Esophagus squamous epithelium (tissue), 4 donors: Measurements from ENCODE around the gene SLC4A4.

Source experiments
- POLR2A ChIP-seq, 4 donors: fragments of 450-650 bp; IDR thresholded peaks; one replicate each; pipeline ENCODE4 v1.6.1; 2017; ENCODE audit warnings: antibody characterized with exemption in 4 of 4, mild to moderate bottlenecking in 4 of 4, moderate library complexity in 3 of 4
- TF ChIP-seq, protein P1 (sequence below), 6 experiments: fragments of 450-650 bp in 4 of 6; fragments of 200-600 bp in 2 of 6; sonication (generic) in 2 of 6; IDR thresholded peaks; one replicate each; pipeline ENCODE4 v1.5.1; 2016 to 2019; ENCODE audit warnings: antibody characterized with exemption in 6 of 6, mild to moderate bottlenecking in 4 of 6, moderate library complexity in 4 of 6

DNA sequence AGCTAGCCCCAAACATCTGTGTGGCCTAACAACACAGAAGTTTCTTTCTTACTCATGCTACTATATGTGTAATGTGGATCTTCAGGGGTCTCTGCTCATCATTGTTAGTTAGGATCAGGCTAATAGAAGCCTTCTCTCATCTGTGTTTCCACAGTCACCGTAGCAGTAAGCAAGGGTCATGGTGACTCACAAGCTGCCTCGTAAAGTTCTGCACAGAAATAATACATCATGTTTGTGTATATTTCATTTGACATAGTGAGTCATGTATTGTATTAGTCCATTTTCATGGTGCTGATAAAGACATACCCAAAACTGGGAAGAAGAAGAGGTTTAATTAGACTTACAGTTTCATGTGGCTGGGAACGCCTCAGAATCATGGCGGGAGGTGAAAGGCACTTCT lies 38.7 kb downstream of the SLC4A4 start:
- TF ChIP-seq, protein P1, sequence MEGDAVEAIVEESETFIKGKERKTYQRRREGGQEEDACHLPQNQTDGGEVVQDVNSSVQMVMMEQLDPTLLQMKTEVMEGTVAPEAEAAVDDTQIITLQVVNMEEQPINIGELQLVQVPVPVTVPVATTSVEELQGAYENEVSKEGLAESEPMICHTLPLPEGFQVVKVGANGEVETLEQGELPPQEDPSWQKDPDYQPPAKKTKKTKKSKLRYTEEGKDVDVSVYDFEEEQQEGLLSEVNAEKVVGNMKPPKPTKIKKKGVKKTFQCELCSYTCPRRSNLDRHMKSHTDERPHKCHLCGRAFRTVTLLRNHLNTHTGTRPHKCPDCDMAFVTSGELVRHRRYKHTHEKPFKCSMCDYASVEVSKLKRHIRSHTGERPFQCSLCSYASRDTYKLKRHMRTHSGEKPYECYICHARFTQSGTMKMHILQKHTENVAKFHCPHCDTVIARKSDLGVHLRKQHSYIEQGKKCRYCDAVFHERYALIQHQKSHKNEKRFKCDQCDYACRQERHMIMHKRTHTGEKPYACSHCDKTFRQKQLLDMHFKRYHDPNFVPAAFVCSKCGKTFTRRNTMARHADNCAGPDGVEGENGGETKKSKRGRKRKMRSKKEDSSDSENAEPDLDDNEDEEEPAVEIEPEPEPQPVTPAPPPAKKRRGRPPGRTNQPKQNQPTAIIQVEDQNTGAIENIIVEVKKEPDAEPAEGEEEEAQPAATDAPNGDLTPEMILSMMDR (IDR thresholded peaks at IDR 0.05) = no peak
- no peak for TF ChIP-seq POLR2A (IDR thresholded peaks at IDR 0.05)
